ENCODE measurements around the gene CMKLR1.

DNA sequence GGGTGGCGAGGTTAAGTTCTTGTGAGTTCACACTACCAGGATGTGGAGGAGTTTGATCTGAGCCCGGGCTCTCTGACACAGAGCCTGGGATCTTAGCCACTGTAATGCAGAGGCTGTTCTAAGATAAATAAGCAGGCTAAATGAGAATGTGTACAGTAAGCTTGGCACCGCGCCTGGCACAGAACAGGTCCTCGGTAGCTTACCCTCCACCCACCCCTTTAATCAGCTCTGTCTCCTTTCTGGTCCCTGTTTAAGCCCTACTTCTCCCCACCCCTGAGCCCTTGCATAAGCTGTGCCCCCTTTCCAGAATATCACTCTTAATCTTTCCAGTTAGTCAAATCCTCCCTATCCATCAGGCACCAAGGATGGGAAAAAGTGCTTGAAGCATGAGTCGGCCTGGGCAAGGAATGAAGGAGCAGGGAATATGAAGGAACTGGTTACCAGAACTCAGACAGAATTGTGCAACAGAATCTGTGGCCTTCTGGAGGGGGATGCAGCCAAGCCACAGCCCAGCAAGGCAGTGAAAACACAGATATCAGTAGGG is 32.8 kb upstream of the CMKLR1 start:
- TF ChIP-seq, protein P1, sequence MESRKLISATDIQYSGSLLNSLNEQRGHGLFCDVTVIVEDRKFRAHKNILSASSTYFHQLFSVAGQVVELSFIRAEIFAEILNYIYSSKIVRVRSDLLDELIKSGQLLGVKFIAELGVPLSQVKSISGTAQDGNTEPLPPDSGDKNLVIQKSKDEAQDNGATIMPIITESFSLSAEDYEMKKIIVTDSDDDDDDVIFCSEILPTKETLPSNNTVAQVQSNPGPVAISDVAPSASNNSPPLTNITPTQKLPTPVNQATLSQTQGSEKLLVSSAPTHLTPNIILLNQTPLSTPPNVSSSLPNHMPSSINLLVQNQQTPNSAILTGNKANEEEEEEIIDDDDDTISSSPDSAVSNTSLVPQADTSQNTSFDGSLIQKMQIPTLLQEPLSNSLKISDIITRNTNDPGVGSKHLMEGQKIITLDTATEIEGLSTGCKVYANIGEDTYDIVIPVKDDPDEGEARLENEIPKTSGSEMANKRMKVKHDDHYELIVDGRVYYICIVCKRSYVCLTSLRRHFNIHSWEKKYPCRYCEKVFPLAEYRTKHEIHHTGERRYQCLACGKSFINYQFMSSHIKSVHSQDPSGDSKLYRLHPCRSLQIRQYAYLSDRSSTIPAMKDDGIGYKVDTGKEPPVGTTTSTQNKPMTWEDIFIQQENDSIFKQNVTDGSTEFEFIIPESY (IDR thresholded peaks at IDR 0.05; ENCODE audit: borderline replicate concordance, low read depth), result no peak
- TF ChIP-seq RCOR1 (IDR thresholded peaks at IDR 0.05; ENCODE audit: low read length), result no peak
- peak in 1 of 2 experiments; percentile 33; a peak in 2 of 4 replicates for TF ChIP-seq EP300 (IDR thresholded peaks at IDR 0.05; ENCODE audit: borderline replicate concordance in 1 of 2, low read depth in 1 of 2, low read length in 1 of 2)
- no peak for TF ChIP-seq POLR2AphosphoS5 (IDR thresholded peaks at IDR 0.05; ENCODE audit: low read depth, low read length)
- TF ChIP-seq, protein P2, sequence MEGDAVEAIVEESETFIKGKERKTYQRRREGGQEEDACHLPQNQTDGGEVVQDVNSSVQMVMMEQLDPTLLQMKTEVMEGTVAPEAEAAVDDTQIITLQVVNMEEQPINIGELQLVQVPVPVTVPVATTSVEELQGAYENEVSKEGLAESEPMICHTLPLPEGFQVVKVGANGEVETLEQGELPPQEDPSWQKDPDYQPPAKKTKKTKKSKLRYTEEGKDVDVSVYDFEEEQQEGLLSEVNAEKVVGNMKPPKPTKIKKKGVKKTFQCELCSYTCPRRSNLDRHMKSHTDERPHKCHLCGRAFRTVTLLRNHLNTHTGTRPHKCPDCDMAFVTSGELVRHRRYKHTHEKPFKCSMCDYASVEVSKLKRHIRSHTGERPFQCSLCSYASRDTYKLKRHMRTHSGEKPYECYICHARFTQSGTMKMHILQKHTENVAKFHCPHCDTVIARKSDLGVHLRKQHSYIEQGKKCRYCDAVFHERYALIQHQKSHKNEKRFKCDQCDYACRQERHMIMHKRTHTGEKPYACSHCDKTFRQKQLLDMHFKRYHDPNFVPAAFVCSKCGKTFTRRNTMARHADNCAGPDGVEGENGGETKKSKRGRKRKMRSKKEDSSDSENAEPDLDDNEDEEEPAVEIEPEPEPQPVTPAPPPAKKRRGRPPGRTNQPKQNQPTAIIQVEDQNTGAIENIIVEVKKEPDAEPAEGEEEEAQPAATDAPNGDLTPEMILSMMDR (IDR thresholded peaks at IDR 0.05), result no peak

All from SK-N-SH (cell line).